Astrocyte (in vitro differentiated cells and primary cell): Measurements from ENCODE around the gene ZNF808.

Experiments
- CTCF ChIP-seq: IDR thresholded peaks from 2 replicates; pipeline ENCODE4 v1.5.1; 2011; ENCODE audit warnings: low read depth, mild to moderate bottlenecking, inconsistent platforms, low read length, moderate library complexity; ENCODE audit not compliant: insufficient read depth
- EZH2 ChIP-seq: IDR thresholded peaks from 2 replicates; pipeline ENCODE4 v1.6.1; 2012; ENCODE audit warnings: mild to moderate bottlenecking, low read length, inconsistent platforms; ENCODE audit not compliant: insufficient read depth

GRCh38 chr19:52536448-52536800 lies 9.0 kb downstream of the ZNF808 start:
- TF ChIP-seq CTCF (no peak), EZH2 (no peak)
